HepG2 (cell line): Measurements from ENCODE around the gene NFE2L2. TPM values are rescaled to one million over a fixed set of nuclear protein-coding genes. Genes with fewer than 3 reads are reported as not detected.

ENCODE experiments used
- ATF3 ChIP-seq: sonication (generic); formaldehyde crosslinking; IDR thresholded peaks from 2 replicates; pipeline ENCODE4 v1.4.0; 2020; ENCODE audit warnings: missing genetic modification reagents
- HOXA5 ChIP-seq: sonication (generic); formaldehyde crosslinking; IDR thresholded peaks from 2 replicates; pipeline ENCODE4 v1.4.0; 2020; ENCODE audit warnings: missing genetic modification reagents
- JDP2 ChIP-seq: sonication (generic); formaldehyde crosslinking; IDR thresholded peaks from 2 replicates; pipeline ENCODE4 v1.8.1; 2022; ENCODE audit warnings: missing genetic modification reagents, borderline replicate concordance
- MYNN ChIP-seq: sonication (generic); formaldehyde crosslinking; IDR thresholded peaks from 2 replicates; pipeline ENCODE4 v1.4.0; 2020; ENCODE audit warnings: mild to moderate bottlenecking, low read depth, missing genetic modification reagents
- PHF8 ChIP-seq: sonication (generic); formaldehyde crosslinking; IDR thresholded peaks from 2 replicates; pipeline ENCODE4 v1.5.0; 2020; ENCODE audit warnings: missing genetic modification reagents
- SNAI1 ChIP-seq: sonication (generic); formaldehyde crosslinking; IDR thresholded peaks from 2 replicates; pipeline ENCODE4 v1.5.0; 2020; ENCODE audit warnings: mild to moderate bottlenecking, missing genetic modification reagents, borderline replicate concordance
- SP1 ChIP-seq, 2 experiments: fragments of 450-650 bp in 1 of 2; sonication (generic) in 1 of 2; formaldehyde crosslinking in 1 of 2; IDR thresholded peaks; 2 replicates each; pipeline versions ENCODE4 v1.4.0 to v1.6.1; 2016 to 2020; ENCODE audit warnings: missing genetic modification reagents in 1 of 2
- TOPORS ChIP-seq: sonication (generic); formaldehyde crosslinking; IDR thresholded peaks from 2 replicates; pipeline ENCODE4 v1.8.0; 2023; ENCODE audit warnings: mild to moderate bottlenecking, missing genetic modification reagents
- ZIK1 ChIP-seq: sonication (generic); formaldehyde crosslinking; IDR thresholded peaks from 2 replicates; pipeline ENCODE4 v1.5.0; 2020; ENCODE audit warnings: mild to moderate bottlenecking, low read depth, missing genetic modification reagents, borderline replicate concordance
- ZNF318 ChIP-seq: sonication (generic); formaldehyde crosslinking; IDR thresholded peaks from 2 replicates; pipeline ENCODE4 v1.4.0; 2020; ENCODE audit warnings: mild to moderate bottlenecking, missing genetic modification reagents
- ZNF337 ChIP-seq: sonication (generic); formaldehyde crosslinking; IDR thresholded peaks from 2 replicates; pipeline ENCODE4 v1.5.1; 2020; ENCODE audit warnings: missing genetic modification reagents, low read depth, mild to moderate bottlenecking, borderline replicate concordance
- ZNF383 ChIP-seq: sonication (generic); formaldehyde crosslinking; IDR thresholded peaks from 2 replicates; pipeline ENCODE4 v1.4.0; 2020; ENCODE audit warnings: missing genetic modification reagents, mild to moderate bottlenecking, borderline replicate concordance
- ZNF446 ChIP-seq: sonication (generic); formaldehyde crosslinking; IDR thresholded peaks from 2 replicates; pipeline ENCODE4 v1.5.0; 2020; ENCODE audit warnings: mild to moderate bottlenecking, missing genetic modification reagents
- ZNF7 ChIP-seq: IDR thresholded peaks from 2 replicates; pipeline ENCODE4 v1.6.1; 2016; ENCODE audit warnings: missing biosample characterization, missing genetic modification reagents
- ZNF883 ChIP-seq: sonication (generic); formaldehyde crosslinking; IDR thresholded peaks from 2 replicates; pipeline ENCODE4 v1.5.1; 2020; ENCODE audit warnings: mild to moderate bottlenecking, missing genetic modification reagents; ENCODE audit errors: not compliant biosample characterization
- polyA plus RNA-seq, 8 experiments: library from polyadenylated mRNA; depleted of rRNA in 3 of 8; stranded (reverse) in 7 of 8; unstranded in 1 of 8; fragments of >200 nt; fragmentation: Illumina TruSeq in 4 of 8; extraction: Trizol in 4 of 8; gene quantifications; 2 replicates each; pipeline versions ENCODE4 v1.2.1 to v1.2.3, GENCODE V29; 2011 to 2016; ENCODE audit warnings: low read depth in 4 of 8, missing spikeins in 1 of 8, mixed read lengths in 1 of 8; ENCODE audit not compliant: insufficient read depth in 1 of 8
- total RNA-seq, 5 experiments: library from RNA; depleted of rRNA; stranded (reverse); fragments of >200 nt; fragmentation: Illumina TruSeq; extraction: Trizol; gene quantifications; 2 replicates each; pipeline ENCODE4 v1.2.3, GENCODE V29; 2016; ENCODE audit warnings: low read depth in 1 of 5
- TF ChIP-seq, protein P1 (sequence below): sonication (generic); formaldehyde crosslinking; IDR thresholded peaks from 2 replicates; pipeline ENCODE4 v1.5.1; 2020; ENCODE audit warnings: missing genetic modification reagents, mild to moderate bottlenecking, borderline replicate concordance
- TF ChIP-seq, protein P2 (sequence below): IDR thresholded peaks from 2 replicates; pipeline ENCODE4 v1.6.1; 2016; ENCODE audit warnings: low read depth

NFE2L2 gene
- total and polyA plus RNA-seq, 2 of the 13 experiments (the other 11 are each of a cell fraction or from before 2014, with no cell fraction given): 84.6 to 215 TPM

DNA sequence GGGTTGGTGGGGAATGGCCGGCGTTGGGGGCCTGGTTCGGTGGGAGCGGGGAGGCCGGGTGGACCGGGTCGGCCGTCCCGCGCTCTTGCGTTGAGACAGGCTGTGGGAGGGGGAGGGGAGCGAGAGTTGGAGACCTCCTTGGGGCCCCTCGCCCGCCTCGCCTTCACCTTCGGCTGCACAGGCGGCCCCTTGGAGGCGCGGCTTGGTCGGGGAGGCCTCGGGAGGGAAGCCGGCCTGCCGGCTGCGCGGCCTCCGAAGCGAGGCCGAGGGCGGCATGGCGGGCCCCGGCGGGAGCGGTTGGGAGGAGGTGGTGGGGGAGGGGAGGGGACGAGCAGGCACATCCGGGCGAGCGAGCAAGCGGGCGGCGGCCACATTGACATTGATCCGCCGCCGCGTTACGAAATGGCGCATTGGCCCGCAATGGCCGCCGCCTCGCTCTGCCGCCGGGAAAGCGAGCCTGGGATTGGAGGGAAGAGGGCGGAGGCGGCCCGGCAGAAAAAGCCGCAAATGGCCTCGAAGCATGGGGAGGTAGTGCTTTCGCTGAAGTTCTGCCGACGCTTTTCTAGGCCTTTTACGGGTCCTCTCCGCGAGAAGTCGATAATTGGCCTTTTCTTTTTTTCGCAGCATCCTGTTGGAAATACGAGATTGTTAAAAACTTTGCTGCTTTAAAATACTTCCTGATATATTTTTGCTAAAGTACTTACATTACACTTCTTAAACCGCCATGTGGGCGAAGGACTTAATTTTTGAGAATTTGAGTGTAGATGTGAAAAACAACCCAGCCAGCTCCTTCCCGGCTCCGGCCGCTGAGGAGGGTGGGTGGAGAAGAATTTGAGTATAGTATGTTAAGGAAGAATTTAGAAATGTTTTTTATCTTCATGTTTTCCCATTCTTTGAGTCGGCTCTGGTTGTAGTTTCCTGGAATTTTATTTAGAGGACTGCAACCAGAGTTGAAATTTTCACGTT is 51.4 kb downstream of the NFE2L2 start (continued):
- TF ChIP-seq, protein P1, sequence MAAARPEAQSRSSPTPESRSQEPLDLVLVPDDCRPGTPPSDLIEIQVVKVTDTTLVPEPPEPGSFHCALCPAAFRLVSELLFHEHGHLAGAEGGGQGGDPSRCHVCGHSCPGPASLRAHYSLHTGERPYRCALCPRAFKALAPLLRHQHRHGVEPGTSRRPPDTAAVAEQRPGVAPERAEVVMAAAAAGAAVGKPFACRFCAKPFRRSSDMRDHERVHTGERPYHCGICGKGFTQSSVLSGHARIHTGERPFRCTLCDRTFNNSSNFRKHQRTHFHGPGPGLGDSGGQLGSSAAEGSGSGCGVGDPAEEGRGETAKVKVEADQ (CRISPR knock-in tag): no peak; the same call in 1 of the 2 replicates
- TF ChIP-seq ZNF883 (peak; percentile 3), ZNF318 (CRISPR knock-in tag) (no peak), ZNF337 (CRISPR knock-in tag) (no peak), PHF8 (CRISPR knock-in tag) (peak; percentile 62), ZNF383 (CRISPR knock-in tag) (peak; percentile 19; the same call in 1 of the 2 replicates), SP1 (IDR thresholded peaks at IDR 0.05) (no peak), SP1 (CRISPR knock-in tag; IDR thresholded peaks at IDR 0.05) (peak; percentile 76), ZIK1 (CRISPR knock-in tag) (no peak), TOPORS (no peak; the same call in 1 of the 2 replicates), MYNN (0 out of 2 replicates have a peak, but pooled peaks have one; percentile 60), SNAI1 (CRISPR knock-in tag) (0 out of 2 replicates have a peak, but pooled peaks have one; percentile 18), ATF3 (CRISPR knock-in tag) (no peak; the same call in none of the 2 replicates), ZNF446 (CRISPR knock-in tag) (0 out of 2 replicates have a peak, but pooled peaks have one; percentile 57), ZNF7 (CRISPR knock-in tag) (no peak), JDP2 (CRISPR knock-in tag) (peak; percentile 79; the same call in 1 of the 2 replicates), HOXA5 (CRISPR knock-in tag) (peak; percentile 81)
- TF ChIP-seq, protein P2, sequence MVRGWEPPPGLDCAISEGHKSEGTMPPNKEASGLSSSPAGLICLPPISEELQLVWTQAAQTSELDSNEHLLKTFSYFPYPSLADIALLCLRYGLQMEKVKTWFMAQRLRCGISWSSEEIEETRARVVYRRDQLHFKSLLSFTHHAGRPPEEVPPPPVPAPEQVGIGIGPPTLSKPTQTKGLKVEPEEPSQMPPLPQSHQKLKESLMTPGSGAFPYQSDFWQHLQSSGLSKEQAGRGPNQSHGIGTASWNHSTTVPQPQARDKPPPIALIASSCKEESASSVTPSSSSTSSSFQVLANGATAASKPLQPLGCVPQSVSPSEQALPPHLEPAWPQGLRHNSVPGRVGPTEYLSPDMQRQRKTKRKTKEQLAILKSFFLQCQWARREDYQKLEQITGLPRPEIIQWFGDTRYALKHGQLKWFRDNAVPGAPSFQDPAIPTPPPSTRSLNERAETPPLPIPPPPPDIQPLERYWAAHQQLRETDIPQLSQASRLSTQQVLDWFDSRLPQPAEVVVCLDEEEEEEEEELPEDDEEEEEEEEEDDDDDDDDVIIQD: no peak; the same call in 1 of the 2 replicates
